HCT116 (cell line): ENCODE results near the gene AVL9. TPM values are rescaled to one million over a fixed set of nuclear protein-coding genes. Genes with fewer than 3 reads are reported as not detected.
"Not testable (repeated sequence)": the region's sequence is repeated elsewhere in the genome, so short reads cannot be mapped to it uniquely, and the experiment has no call there.

ENCODE experiments used
- ATAC-seq: fragments of 200-7000 bp; cut with Tn5 transposase; 2 replicates; pipeline ENCODE4 v1.9.1; 2020; ENCODE audit warnings: mild to moderate bottlenecking, moderate library complexity
- BruUV-seq: library from RNA; stranded (reverse); fragments of 400-500 nt; replicated peaks from 2 replicates; lab custom pipeline; 2021; lab: Mats Ljungman, UMichigan
- CTCF ChIA-PET: fragments of 300-600 bp; sonication (Branson Sonifier 250); formaldehyde crosslinking; loops from one replicate; lab custom pipeline; 2021; ENCODE audit warnings: antibody characterized with exemption; lab: Charles Lee
- POLR2A ChIA-PET: fragments of 300-600, 350-600 bp; sonication (Branson Sonifier 250); formaldehyde crosslinking; loops from one replicate; lab custom pipeline; 2021; ENCODE audit warnings: antibody characterized with exemption; lab: Charles Lee
- RAD21 ChIA-PET, 2 experiments: fragments of 300-600 bp; sonication (Branson Sonifier 250); formaldehyde crosslinking; loops; one replicate each; lab custom pipeline; 2023; ENCODE audit warnings: low total read pairs in 2 of 2; ENCODE audit not compliant: uncharacterized antibody in 2 of 2, unreplicated experiment in 2 of 2, low non-redundant PET in 1 of 2; lab: Charles Lee
- DNase-seq: peaks from one replicate; pipeline ENCODE4 v3.0.0-alpha.2; 2010; ENCODE audit warnings: low read depth, low spot score
- H2AFZ ChIP-seq: fragments of 200-600 bp; shearing (Covaris generic), sonication (generic); 2 replicates; pipeline ENCODE4 v1.6.1; 2017; ENCODE audit warnings: low read depth, mixed run types, mixed read lengths, antibody characterized with exemption, low read length; ENCODE audit not compliant: poor library complexity, severe bottlenecking
- H3K27ac ChIP-seq: 2 replicates; pipeline ENCODE4 v1.5.1; 2012; ENCODE audit warnings: low read depth, low read length
- H3K27me3 ChIP-seq: fragments of 200-600 bp; sonication (generic); 2 replicates; pipeline ENCODE4 v1.6.1; 2016; ENCODE audit warnings: mixed run types, low read length, mixed read lengths; ENCODE audit not compliant: insufficient read depth
- H3K36me3 ChIP-seq, 2 experiments: fragments of 200-500 bp in 1 of 2; fragments of 200-600 bp in 1 of 2; sonication (Bioruptor generic) in 1 of 2; sonication (generic) in 1 of 2; 2 replicates each; pipeline versions ENCODE4 v1.5.1 to v1.6.1; 2014 to 2016; ENCODE audit warnings: low read length in 2 of 2, inconsistent platforms in 1 of 2, mixed read lengths in 1 of 2, mixed run types in 1 of 2; ENCODE audit not compliant: insufficient read depth in 2 of 2, control insufficient read depth in 1 of 2
- H3K4me1 ChIP-seq, 2 experiments: fragments of 200-600 bp in 1 of 2; sonication (generic) in 1 of 2; 2 replicates each; pipeline versions ENCODE4 v1.5.1 to v1.6.1; 2012 to 2017; ENCODE audit warnings: low read length in 2 of 2, inconsistent platforms in 1 of 2, mild to moderate bottlenecking in 1 of 2, mixed read lengths in 1 of 2, mixed run types in 1 of 2, moderate library complexity in 1 of 2; ENCODE audit not compliant: insufficient read depth in 2 of 2, control insufficient read depth in 1 of 2
- H3K4me2 ChIP-seq: fragments of 200-600 bp; sonication (generic); 2 replicates; pipeline ENCODE4 v1.6.1; 2017; ENCODE audit warnings: mixed run types, low read length, mixed read lengths
- H3K4me3 ChIP-seq, 2 experiments: fragments of 200-600 bp in 1 of 2; sonication (generic) in 1 of 2; replicated peaks in 1 of 2; 2 replicates each; pipeline ENCODE4 v1.5.1; 2011 to 2016; ENCODE audit warnings: low read length in 2 of 2, control low read depth in 1 of 2, low read depth in 1 of 2, mild to moderate bottlenecking in 1 of 2, mixed read lengths in 1 of 2, mixed run types in 1 of 2
- H3K79me2 ChIP-seq: fragments of 200-600 bp; sonication (generic); 2 replicates; pipeline ENCODE4 v1.6.1; 2017; ENCODE audit warnings: mild to moderate bottlenecking, mixed run types, low read length, moderate library complexity, mixed read lengths; ENCODE audit not compliant: insufficient read depth
- H3K9ac ChIP-seq: fragments of 200-600 bp; sonication (generic); 2 replicates; pipeline ENCODE4 v1.6.1; 2016; ENCODE audit warnings: low read length, mixed read lengths
- H3K9me2 ChIP-seq: fragments of 200-600 bp; sonication (generic), shearing (Covaris generic); 2 replicates; pipeline ENCODE4 v1.6.1; 2017; ENCODE audit warnings: mixed run types, mild to moderate bottlenecking, moderate library complexity; ENCODE audit not compliant: insufficient read depth
- H3K9me3 ChIP-seq, 2 experiments: fragments of 200-500 bp in 1 of 2; fragments of 200-600 bp in 1 of 2; sonication (Bioruptor generic) in 1 of 2; sonication (generic) in 1 of 2; 2 replicates each; pipeline ENCODE4 v1.6.1; 2014 to 2017; ENCODE audit warnings: low read length in 2 of 2, mixed read lengths in 2 of 2, inconsistent platforms in 1 of 2, low read depth in 1 of 2, mild to moderate bottlenecking in 1 of 2, mixed run types in 1 of 2, moderate library complexity in 1 of 2; ENCODE audit not compliant: control insufficient read depth in 1 of 2, insufficient read depth in 1 of 2
- H4K20me1 ChIP-seq: fragments of 200-600 bp; sonication (generic), shearing (Covaris generic); 2 replicates; pipeline ENCODE4 v1.6.1; 2017; ENCODE audit warnings: mixed run types, mild to moderate bottlenecking, moderate library complexity; ENCODE audit not compliant: insufficient read depth
- CBX3 ChIP-seq: IDR thresholded peaks from 2 replicates; pipeline ENCODE4 v1.6.1; 2012; ENCODE audit warnings: low read depth
- EGR1 ChIP-seq: IDR thresholded peaks from 2 replicates; pipeline ENCODE4 v1.6.1; 2012; ENCODE audit warnings: low read depth
- SP1 ChIP-seq: IDR thresholded peaks from 2 replicates; pipeline ENCODE4 v1.6.1; 2012; ENCODE audit warnings: low read depth
- TCF7L2 ChIP-seq: IDR thresholded peaks from 2 replicates; pipeline ENCODE4 v1.7.0; 2011; ENCODE audit warnings: borderline replicate concordance, inconsistent platforms; ENCODE audit not compliant: insufficient read depth, insufficient read length; ENCODE audit errors: extremely low read depth
- intact Hi-C: fragments of 100-400 bp; cut with micrococcal nuclease; formaldehyde crosslinking; loops from 2 replicates; pipeline ENCODE4 v1.10.0; 2022
- total RNA-seq: library from RNA; stranded (reverse); gene quantifications from one replicate; pipeline ENCODE4 v1.2.1, GENCODE V29; 2021; ENCODE audit not compliant: unreplicated experiment
- TF ChIP-seq, protein P1 (sequence below): IDR thresholded peaks from 2 replicates; pipeline ENCODE4 v1.6.1; 2012
- TF ChIP-seq, protein P2 (sequence below): IDR thresholded peaks from 2 replicates; pipeline ENCODE4 v1.6.1; 2011; ENCODE audit warnings: mild to moderate bottlenecking, low read length, moderate library complexity; ENCODE audit not compliant: insufficient replicate concordance; ENCODE audit errors: extremely low read depth

AVL9 gene
- total RNA-seq, 1 experiment from 2014 or later: 89.0 TPM

DNA sequence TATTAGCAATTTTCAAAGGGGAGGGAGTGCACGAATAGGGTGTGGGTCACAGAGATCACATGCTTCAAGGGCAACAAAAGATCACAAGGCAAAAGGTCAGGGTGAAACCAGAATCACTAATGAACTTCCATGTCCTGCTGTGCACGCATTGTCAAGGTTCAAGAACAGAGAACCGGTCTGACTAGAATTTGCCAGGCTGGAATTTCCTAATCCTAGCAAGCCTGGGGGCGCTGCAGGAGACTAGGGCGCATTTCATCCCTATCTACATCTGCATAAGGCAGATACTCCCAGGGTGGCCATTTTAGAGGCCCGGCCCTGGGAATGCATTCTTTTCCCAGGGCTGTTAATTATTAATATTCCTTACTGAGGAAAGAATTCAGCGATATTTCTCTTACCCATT lies 108.8 kb downstream of the AVL9 start:
- DNase-seq, RAD21 ChIA-PET, ATAC-seq, intact Hi-C loops, H3K4me2 ChIP-seq, H3K4me1 ChIP-seq, H4K20me1 ChIP-seq, POLR2A ChIA-PET, H3K79me2 ChIP-seq, H3K27me3 ChIP-seq, H3K4me3 ChIP-seq, BruUV-seq, CTCF ChIA-PET, H2AFZ ChIP-seq, H3K9ac ChIP-seq, H3K36me3 ChIP-seq, H3K9me2 ChIP-seq, H3K9me3 ChIP-seq, H3K27ac ChIP-seq: not testable (repeated sequence)

DNA sequence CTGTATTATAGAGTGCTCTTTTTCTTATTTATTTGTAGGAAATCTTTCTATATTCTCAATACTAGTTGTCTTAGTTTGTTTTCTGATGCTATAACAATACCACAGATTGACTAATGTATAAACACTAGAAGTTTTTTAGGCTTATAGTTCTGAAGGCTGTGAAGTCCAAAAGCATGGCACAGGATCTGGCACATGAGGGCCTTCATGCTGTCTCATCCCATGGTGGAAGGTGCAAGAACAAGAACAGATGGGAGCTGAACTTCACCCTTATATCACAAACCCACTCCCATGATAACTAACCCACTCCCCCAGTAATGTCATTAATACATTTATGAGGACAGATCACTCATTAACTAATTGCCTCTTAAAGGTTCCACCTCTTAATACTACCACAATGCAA lies 109.7 kb downstream of the AVL9 start:
- H3K36me3 ChIP-seq: no peaks in the 10 kb centered on the region
- ChIA-PET RAD21 (no interaction called here), CTCF (no interaction called here), POLR2A (no interaction called here)
- H4K20me1 ChIP-seq: no peaks in the 10 kb centered on the region
- intact Hi-C loops: no loop called here
- DNase-seq (no peak), ATAC-seq (no peak)
- H2AFZ ChIP-seq: no peak overlapping the region
- H3K4me3 ChIP-seq: no peak overlapping the region
- TF ChIP-seq EGR1: no peak
- TF ChIP-seq TCF7L2: no peak
- TF ChIP-seq CBX3: peak; percentile 65; the same call in 1 of the 2 replicates
- TF ChIP-seq, protein P1, sequence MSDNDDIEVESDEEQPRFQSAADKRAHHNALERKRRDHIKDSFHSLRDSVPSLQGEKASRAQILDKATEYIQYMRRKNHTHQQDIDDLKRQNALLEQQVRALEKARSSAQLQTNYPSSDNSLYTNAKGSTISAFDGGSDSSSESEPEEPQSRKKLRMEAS: no peak
- TF ChIP-seq, protein P2, sequence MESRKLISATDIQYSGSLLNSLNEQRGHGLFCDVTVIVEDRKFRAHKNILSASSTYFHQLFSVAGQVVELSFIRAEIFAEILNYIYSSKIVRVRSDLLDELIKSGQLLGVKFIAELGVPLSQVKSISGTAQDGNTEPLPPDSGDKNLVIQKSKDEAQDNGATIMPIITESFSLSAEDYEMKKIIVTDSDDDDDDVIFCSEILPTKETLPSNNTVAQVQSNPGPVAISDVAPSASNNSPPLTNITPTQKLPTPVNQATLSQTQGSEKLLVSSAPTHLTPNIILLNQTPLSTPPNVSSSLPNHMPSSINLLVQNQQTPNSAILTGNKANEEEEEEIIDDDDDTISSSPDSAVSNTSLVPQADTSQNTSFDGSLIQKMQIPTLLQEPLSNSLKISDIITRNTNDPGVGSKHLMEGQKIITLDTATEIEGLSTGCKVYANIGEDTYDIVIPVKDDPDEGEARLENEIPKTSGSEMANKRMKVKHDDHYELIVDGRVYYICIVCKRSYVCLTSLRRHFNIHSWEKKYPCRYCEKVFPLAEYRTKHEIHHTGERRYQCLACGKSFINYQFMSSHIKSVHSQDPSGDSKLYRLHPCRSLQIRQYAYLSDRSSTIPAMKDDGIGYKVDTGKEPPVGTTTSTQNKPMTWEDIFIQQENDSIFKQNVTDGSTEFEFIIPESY: no peak
- TF ChIP-seq SP1: no peak
- no peaks in the 10 kb centered on the region for H3K79me2 ChIP-seq
- no peaks in the 10 kb centered on the region for H3K27me3 ChIP-seq
- H3K9me2 ChIP-seq: no peaks in the 10 kb centered on the region
- H3K9ac ChIP-seq: no peak overlapping the region
- BruUV-seq: no TSS peak
- H3K27ac ChIP-seq: no peak overlapping the region
- no peak overlapping the region for H3K4me2 ChIP-seq
- no peaks in the 10 kb centered on the region for H3K9me3 ChIP-seq
- no peaks in the 10 kb centered on the region for H3K4me1 ChIP-seq
